GM19025 (cell line): Measurements from ENCODE around the gene KRT3.

Experiments
- ATAC-seq: cut with Tn5 transposase; IDR thresholded peaks from one replicate; pipeline ENCODE4 v1.9.1; 2021; ENCODE audit warnings: mild to moderate bottlenecking, low read depth, moderate library complexity; ENCODE audit not compliant: unreplicated experiment

The KRT3 gene

GRCh38 chr12:52795694-52796428 is at the start of gene KRT3:
Gene KRT3, minus strand, starts transcription at chr12:52796117. Its CDS starts 75 bp downstream, at chr12:52796042.
- ATAC-seq, result no peak

GRCh38 chr12:52844386-52844785 is 48.5 kb upstream of the KRT3 start:
- ATAC-seq, result no peak

GRCh38 chr12:52839436-52840105 is 43.7 kb upstream of the KRT3 start:
- no peak for ATAC-seq

- ATAC-seq, result no peak
Measured at GRCh38 chr12:52838609-52839435, 42.9 kb upstream of the KRT3 start.

GRCh38 chr12:52837781-52838608 is 42.1 kb upstream of the KRT3 start:
- ATAC-seq, result no peak

- no peak for ATAC-seq
Measured at GRCh38 chr12:52837413-52837741, 41.5 kb upstream of the KRT3 start.

- ATAC-seq, result no peak
Measured at GRCh38 chr12:52836491-52837412, 40.8 kb upstream of the KRT3 start.

- ATAC-seq, result no peak
Measured at GRCh38 chr12:52836042-52836466, 40.1 kb upstream of the KRT3 start.

GRCh38 chr12:52835271-52836041 is 39.5 kb upstream of the KRT3 start:
- no peak for ATAC-seq

- ATAC-seq, result no peak
Measured at GRCh38 chr12:52834727-52835001, 38.7 kb upstream of the KRT3 start.

- no peak for ATAC-seq
Measured at GRCh38 chr12:52833922-52834726, 38.2 kb upstream of the KRT3 start, which contains the start of gene KRT79. Gene KRT79, minus strand, starts transcription at chr12:52834311. Its CDS starts 51 bp downstream, at chr12:52834260.

GRCh38 chr12:52832985-52833905 is 37.3 kb upstream of the KRT3 start:
- ATAC-seq, result no peak

GRCh38 chr12:52832451-52832850 is 36.5 kb upstream of the KRT3 start:
- no peak for ATAC-seq

- no peak for ATAC-seq
Measured at GRCh38 chr12:52831251-52831650, 35.3 kb upstream of the KRT3 start.

- ATAC-seq, result no peak
Measured at GRCh38 chr12:52829986-52830770, 34.3 kb upstream of the KRT3 start.

GRCh38 chr12:52828591-52829021 is 32.7 kb upstream of the KRT3 start:
- ATAC-seq, result no peak
